K562 (cell line): Measurements from ENCODE around the gene QKI. TPM values are rescaled to one million over a fixed set of nuclear protein-coding genes. Genes with fewer than 3 reads are reported as not detected.

Experiments used
- CBFA2T2 ChIP-seq: fragments of 450-650 bp; conservative IDR thresholded peaks from 2 replicates; pipeline ENCODE4 v1.6.1; 2017; ENCODE audit warnings: mild to moderate bottlenecking
- HDAC2 ChIP-seq: fragments of 450-650 bp; IDR thresholded peaks from 2 replicates; pipeline ENCODE4 v1.6.1; 2016; ENCODE audit warnings: mild to moderate bottlenecking
- HMBOX1 ChIP-seq: sonication (generic); IDR thresholded peaks from 2 replicates; pipeline ENCODE4 v1.6.1; 2016
- HNRNPL ChIP-seq: fragments of 200-400 bp; formaldehyde crosslinking; IDR thresholded peaks from 2 replicates; pipeline ENCODE4 v1.6.1; 2017; ENCODE audit warnings: low read depth, mild to moderate bottlenecking, low read length
- IRF2 ChIP-seq: sonication (generic); formaldehyde crosslinking; IDR thresholded peaks from 2 replicates; pipeline ENCODE4 v1.8.1; 2022; ENCODE audit warnings: mild to moderate bottlenecking, missing genetic modification reagents
- LARP7 ChIP-seq: fragments of 450-650 bp; IDR thresholded peaks from 2 replicates; pipeline ENCODE4 v1.6.1; 2016
- MED1 ChIP-seq: sonication (generic); formaldehyde crosslinking; IDR thresholded peaks from 2 replicates; pipeline ENCODE4 v1.8.1; 2023; ENCODE audit warnings: missing genetic modification reagents, borderline replicate concordance
- MYBL2 ChIP-seq, 2 experiments: fragments of 450-650 bp in 1 of 2; sonication (generic) in 1 of 2; formaldehyde crosslinking in 1 of 2; IDR thresholded peaks; 2 replicates each; pipeline versions ENCODE4 v1.6.1 to v1.8.1; 2017 to 2022; ENCODE audit warnings: borderline replicate concordance in 1 of 2, inconsistent platforms in 1 of 2, low read depth in 1 of 2, mild to moderate bottlenecking in 1 of 2, missing genetic modification reagents in 1 of 2, moderate library complexity in 1 of 2
- NFE2 ChIP-seq: IDR thresholded peaks from 2 replicates; pipeline ENCODE4 v1.6.1; 2014; ENCODE audit warnings: antibody characterized with exemption, low read depth
- PML ChIP-seq: IDR thresholded peaks from 2 replicates; pipeline ENCODE4 v1.6.1; 2012; ENCODE audit warnings: low read length, inconsistent platforms
- PTRF ChIP-seq: fragments of 450-650 bp; IDR thresholded peaks from 2 replicates; pipeline ENCODE4 v1.6.1; 2016; ENCODE audit warnings: mild to moderate bottlenecking, missing genetic modification characterization, missing compliant biosample characterization
- SREBF1 ChIP-seq: fragments of 150-350 bp; IDR thresholded peaks from 2 replicates; pipeline ENCODE4 v1.6.1; 2014; ENCODE audit warnings: antibody characterized with exemption, low read depth, low read length, borderline replicate concordance
- SRSF3 ChIP-seq: fragments of 200-400 bp; formaldehyde crosslinking; IDR thresholded peaks from 2 replicates; pipeline ENCODE4 v1.6.1; 2016; ENCODE audit warnings: mild to moderate bottlenecking, low read length, moderate library complexity; ENCODE audit not compliant: insufficient read depth
- ZBTB7A ChIP-seq: IDR thresholded peaks from 2 replicates; pipeline ENCODE4 v1.6.1; 2011; ENCODE audit warnings: low read depth, mild to moderate bottlenecking, low read length, moderate library complexity, borderline replicate concordance; ENCODE audit not compliant: control insufficient read depth
- ZFP30 ChIP-seq: fragments of 250-450 bp; sonication (Bioruptor Pico); IDR thresholded peaks from 2 replicates; pipeline ENCODE4 v1.8.0; 2022; ENCODE audit warnings: moderate library complexity, mild to moderate bottlenecking, inconsistent platforms, borderline replicate concordance
- ZNF23 ChIP-seq: fragments of 250-450 bp; sonication (Bioruptor Pico); IDR thresholded peaks from 2 replicates; pipeline ENCODE4 v1.4.0; 2020; ENCODE audit warnings: mild to moderate bottlenecking
- ZZZ3 ChIP-seq: fragments of 450-650 bp; IDR thresholded peaks from 2 replicates; pipeline ENCODE4 v1.6.1; 2016; ENCODE audit warnings: antibody characterized with exemption, mild to moderate bottlenecking, moderate library complexity
- polyA plus RNA-seq, 8 experiments: library from polyadenylated mRNA; depleted of rRNA in 4 of 8; stranded (reverse) in 5 of 8; unstranded in 3 of 8; fragments of >200 nt; fragmentation: Nextera tagmentation in 2 of 8; fragmentation: Illumina TruSeq in 1 of 8; extraction: Ambion mirVana in 2 of 8; extraction: Trizol in 1 of 8; gene quantifications; 2 replicates each; pipeline versions ENCODE4 v1.2.1 to v1.2.3, GENCODE V29; 2011 to 2014; ENCODE audit warnings: inconsistent platforms in 1 of 8, missing spikeins in 1 of 8
- total RNA-seq, 7 experiments: library from RNA; depleted of rRNA in 6 of 7; stranded (reverse); fragments of >200 nt in 6 of 7; fragmentation: Illumina TruSeq in 2 of 7; extraction: Trizol in 2 of 7; gene quantifications; 2 replicates each; pipeline versions ENCODE4 v1.2.1 to v1.2.3, GENCODE V29; 2011 to 2021; ENCODE audit warnings: low replicate concordance in 1 of 7
- TF ChIP-seq, protein P1 (sequence below): sonication (generic); formaldehyde crosslinking; IDR thresholded peaks from 2 replicates; pipeline ENCODE4 v1.8.0; 2022; ENCODE audit warnings: mild to moderate bottlenecking, missing genetic modification reagents
- TF ChIP-seq, protein P2 (sequence below), 2 experiments: fragments of 450-650 bp in 1 of 2; sonication (generic) in 1 of 2; formaldehyde crosslinking in 1 of 2; IDR thresholded peaks; 2 replicates each; pipeline versions ENCODE4 v1.7.1 to v1.9.0; 2016 to 2022; ENCODE audit warnings: inconsistent platforms in 1 of 2, mild to moderate bottlenecking in 1 of 2, missing genetic modification reagents in 1 of 2

Gene QKI
- total and polyA plus RNA-seq, 9 of the 15 experiments (the other 6 are each of a cell fraction or from before 2014, with no cell fraction given): 20.4 to 215 (median 123) TPM

DNA sequence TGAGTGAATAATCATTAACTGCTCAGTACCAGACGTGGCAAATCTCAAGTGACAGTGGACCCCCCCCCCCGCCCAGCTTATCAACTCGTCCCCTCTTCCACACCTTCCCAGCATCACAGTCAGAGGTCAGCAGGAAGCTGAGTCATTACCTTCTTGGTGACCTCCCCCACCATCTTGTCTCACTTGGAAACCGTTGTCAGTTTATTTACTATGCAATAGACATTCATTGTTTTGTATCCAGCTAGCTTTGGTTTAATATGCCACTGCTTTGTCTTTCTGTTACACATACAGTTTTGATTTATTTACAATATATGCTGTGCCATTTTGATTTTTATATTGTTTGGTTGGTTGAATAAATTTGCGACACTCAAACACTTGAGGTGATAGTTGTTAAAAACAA, 158.1 kb downstream of the QKI start (continued):
- TF ChIP-seq HMBOX1 (peak; percentile 75; the same call in 1 of the 2 replicates), HNRNPL (no peak), CBFA2T2 (peak; percentile 74), ZZZ3 (no peak), SREBF1 (no peak), NFE2 (peak; percentile 94), LARP7 (no peak), MYBL2 (IDR thresholded peaks at IDR 0.05; ENCODE audit: low read depth) (peak; percentile 69), MYBL2 (CRISPR knock-in tag; IDR thresholded peaks at IDR 0.05; ENCODE audit: borderline replicate concordance) (no peak), SRSF3 (no peak), PML (0 out of 2 replicates have a peak, but pooled peaks have one; percentile 29), ZBTB7A (peak; percentile 68; the same call in 1 of the 2 replicates), HDAC2 (peak; percentile 47; the same call in 1 of the 2 replicates), MED1 (CRISPR knock-in tag) (no peak), PTRF (tag) (no peak), ZNF23 (no peak), IRF2 (CRISPR knock-in tag) (no peak), ZFP30 (CRISPR knock-in tag) (no peak)
- TF ChIP-seq, protein P1, sequence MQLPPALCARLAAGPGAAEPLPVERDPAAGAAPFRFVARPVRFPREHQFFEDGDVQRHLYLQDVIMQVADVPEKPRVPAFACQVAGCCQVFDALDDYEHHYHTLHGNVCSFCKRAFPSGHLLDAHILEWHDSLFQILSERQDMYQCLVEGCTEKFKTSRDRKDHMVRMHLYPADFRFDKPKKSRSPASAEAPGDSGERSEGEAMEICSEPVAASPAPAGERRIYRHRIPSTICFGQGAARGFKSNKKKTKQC (CRISPR knock-in tag): no peak
- TF ChIP-seq, protein P2, sequence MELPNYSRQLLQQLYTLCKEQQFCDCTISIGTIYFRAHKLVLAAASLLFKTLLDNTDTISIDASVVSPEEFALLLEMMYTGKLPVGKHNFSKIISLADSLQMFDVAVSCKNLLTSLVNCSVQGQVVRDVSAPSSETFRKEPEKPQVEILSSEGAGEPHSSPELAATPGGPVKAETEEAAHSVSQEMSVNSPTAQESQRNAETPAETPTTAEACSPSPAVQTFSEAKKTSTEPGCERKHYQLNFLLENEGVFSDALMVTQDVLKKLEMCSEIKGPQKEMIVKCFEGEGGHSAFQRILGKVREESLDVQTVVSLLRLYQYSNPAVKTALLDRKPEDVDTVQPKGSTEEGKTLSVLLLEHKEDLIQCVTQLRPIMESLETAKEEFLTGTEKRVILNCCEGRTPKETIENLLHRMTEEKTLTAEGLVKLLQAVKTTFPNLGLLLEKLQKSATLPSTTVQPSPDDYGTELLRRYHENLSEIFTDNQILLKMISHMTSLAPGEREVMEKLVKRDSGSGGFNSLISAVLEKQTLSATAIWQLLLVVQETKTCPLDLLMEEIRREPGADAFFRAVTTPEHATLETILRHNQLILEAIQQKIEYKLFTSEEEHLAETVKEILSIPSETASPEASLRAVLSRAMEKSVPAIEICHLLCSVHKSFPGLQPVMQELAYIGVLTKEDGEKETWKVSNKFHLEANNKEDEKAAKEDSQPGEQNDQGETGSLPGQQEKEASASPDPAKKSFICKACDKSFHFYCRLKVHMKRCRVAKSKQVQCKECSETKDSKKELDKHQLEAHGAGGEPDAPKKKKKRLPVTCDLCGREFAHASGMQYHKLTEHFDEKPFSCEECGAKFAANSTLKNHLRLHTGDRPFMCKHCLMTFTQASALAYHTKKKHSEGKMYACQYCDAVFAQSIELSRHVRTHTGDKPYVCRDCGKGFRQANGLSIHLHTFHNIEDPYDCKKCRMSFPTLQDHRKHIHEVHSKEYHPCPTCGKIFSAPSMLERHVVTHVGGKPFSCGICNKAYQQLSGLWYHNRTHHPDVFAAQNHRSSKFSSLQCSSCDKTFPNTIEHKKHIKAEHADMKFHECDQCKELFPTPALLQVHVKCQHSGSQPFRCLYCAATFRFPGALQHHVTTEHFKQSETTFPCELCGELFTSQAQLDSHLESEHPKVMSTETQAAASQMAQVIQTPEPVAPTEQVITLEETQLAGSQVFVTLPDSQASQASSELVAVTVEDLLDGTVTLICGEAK (IDR thresholded peaks at IDR 0.05): 0 out of 2 replicates have a peak, but pooled peaks have one; percentile 33
- TF ChIP-seq, protein P2 (CRISPR knock-in tag; IDR thresholded peaks at IDR 0.05): no peak
